Neural cell (in vitro differentiated cells): Measurements from ENCODE around the gene HBE1.

Source experiments
- POLR2AphosphoS5 ChIP-seq: IDR thresholded peaks from 2 replicates; pipeline ENCODE4 v1.6.1; 2012
- TF ChIP-seq, protein P1 (sequence below): fragments of 450-650 bp; IDR thresholded peaks from 2 replicates; pipeline ENCODE4 v1.5.1; 2014; ENCODE audit warnings: antibody characterized with exemption, mild to moderate bottlenecking, moderate library complexity; ENCODE audit not compliant: poor library complexity, severe bottlenecking

DNA sequence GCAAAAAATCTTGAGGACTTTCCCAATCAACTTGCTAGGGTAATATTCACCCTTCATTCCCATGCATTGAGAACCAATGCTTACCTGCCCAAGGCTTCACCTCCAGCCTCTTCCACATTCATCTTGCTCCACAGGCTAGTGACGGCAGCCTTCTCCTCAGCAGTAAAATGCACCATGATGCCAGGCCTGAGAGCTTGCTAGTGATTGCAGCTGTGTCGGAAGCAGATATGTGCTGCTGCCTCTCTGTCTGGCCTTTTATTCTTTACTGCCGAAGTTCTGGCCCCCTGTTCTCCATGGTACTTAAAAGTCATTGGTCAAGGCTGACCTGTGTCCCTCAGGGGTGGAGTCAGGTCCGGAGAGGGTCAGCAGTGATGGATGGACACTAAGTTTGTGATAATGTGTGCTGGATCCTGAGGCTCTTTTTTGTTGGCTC is at the start of gene HBE1:
- TF ChIP-seq POLR2AphosphoS5: no peak
- TF ChIP-seq, protein P1, sequence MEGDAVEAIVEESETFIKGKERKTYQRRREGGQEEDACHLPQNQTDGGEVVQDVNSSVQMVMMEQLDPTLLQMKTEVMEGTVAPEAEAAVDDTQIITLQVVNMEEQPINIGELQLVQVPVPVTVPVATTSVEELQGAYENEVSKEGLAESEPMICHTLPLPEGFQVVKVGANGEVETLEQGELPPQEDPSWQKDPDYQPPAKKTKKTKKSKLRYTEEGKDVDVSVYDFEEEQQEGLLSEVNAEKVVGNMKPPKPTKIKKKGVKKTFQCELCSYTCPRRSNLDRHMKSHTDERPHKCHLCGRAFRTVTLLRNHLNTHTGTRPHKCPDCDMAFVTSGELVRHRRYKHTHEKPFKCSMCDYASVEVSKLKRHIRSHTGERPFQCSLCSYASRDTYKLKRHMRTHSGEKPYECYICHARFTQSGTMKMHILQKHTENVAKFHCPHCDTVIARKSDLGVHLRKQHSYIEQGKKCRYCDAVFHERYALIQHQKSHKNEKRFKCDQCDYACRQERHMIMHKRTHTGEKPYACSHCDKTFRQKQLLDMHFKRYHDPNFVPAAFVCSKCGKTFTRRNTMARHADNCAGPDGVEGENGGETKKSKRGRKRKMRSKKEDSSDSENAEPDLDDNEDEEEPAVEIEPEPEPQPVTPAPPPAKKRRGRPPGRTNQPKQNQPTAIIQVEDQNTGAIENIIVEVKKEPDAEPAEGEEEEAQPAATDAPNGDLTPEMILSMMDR: no peak
